Keratinocyte (primary cell): ENCODE results near the gene OTOGL. TPM values are rescaled to one million over a fixed set of nuclear protein-coding genes. Genes with fewer than 3 reads are reported as not detected.

Experiments used
- DNase-seq: peaks from one replicate; pipeline ENCODE4 v3.0.0-alpha.2; 2011; ENCODE audit warnings: low read depth, missing footprints, low spot score
- FAIRE-seq: peaks from 2 replicates; lab custom pipeline; 2011; peaks lifted over from hg19 to GRCh38; lab: Jason Lieb, UNC
- H2AFZ ChIP-seq: 2 replicates; pipeline ENCODE4 v1.6.0; 2012; ENCODE audit warnings: low read length, control low read depth, inconsistent platforms; ENCODE audit not compliant: control insufficient read depth
- H3K27ac ChIP-seq: 2 replicates; pipeline ENCODE4 v1.5.1; 2011; ENCODE audit warnings: low read length; ENCODE audit not compliant: control insufficient read depth, insufficient read depth
- H3K27me3 ChIP-seq: 3 replicates; pipeline ENCODE4 v1.6.0; 2011; ENCODE audit warnings: low read length; ENCODE audit not compliant: control insufficient read depth, insufficient read depth; ENCODE audit errors: extremely low read depth
- H3K36me3 ChIP-seq, 2 experiments: 2 replicates in 1 of 2; 3 replicates in 1 of 2; pipeline ENCODE4 v1.5.1; 2011; ENCODE audit warnings: low read length in 2 of 2, mild to moderate bottlenecking in 1 of 2; ENCODE audit not compliant: control insufficient read depth in 2 of 2, insufficient read depth in 2 of 2; ENCODE audit errors: extremely low read depth in 1 of 2
- H3K4me1 ChIP-seq: 3 replicates; pipeline ENCODE4 v1.5.1; 2011; ENCODE audit warnings: low read length; ENCODE audit not compliant: control insufficient read depth, insufficient read depth; ENCODE audit errors: extremely low read depth
- H3K4me2 ChIP-seq: 3 replicates; pipeline ENCODE4 v1.6.0; 2011; ENCODE audit warnings: low read depth, low read length; ENCODE audit not compliant: control insufficient read depth, insufficient read depth; ENCODE audit errors: extremely low read depth
- H3K4me3 ChIP-seq, 3 experiments: fragments of 200-600 bp in 1 of 3; sonication (generic) in 1 of 3; 2 replicates in 2 of 3; 3 replicates in 1 of 3; pipeline ENCODE4 v1.5.1; 2011 to 2016; ENCODE audit warnings: low read length in 3 of 3, mild to moderate bottlenecking in 3 of 3, control low read depth in 2 of 3, inconsistent platforms in 1 of 3, low read depth in 1 of 3, mixed read lengths in 1 of 3, mixed run types in 1 of 3, moderate library complexity in 1 of 3; ENCODE audit not compliant: control insufficient read depth in 2 of 3, insufficient read depth in 2 of 3; ENCODE audit errors: extremely low read depth in 1 of 3
- H3K79me2 ChIP-seq: 2 replicates; pipeline ENCODE4 v1.6.0; 2012; ENCODE audit warnings: low read length; ENCODE audit not compliant: control insufficient read depth, insufficient read depth
- H3K9ac ChIP-seq: 3 replicates; pipeline ENCODE4 v1.6.0; 2011; ENCODE audit warnings: low read length; ENCODE audit not compliant: control insufficient read depth, insufficient read depth; ENCODE audit errors: extremely low read depth
- H3K9me1 ChIP-seq: 3 replicates; pipeline ENCODE4 v1.6.0; 2011; ENCODE audit warnings: low read length; ENCODE audit not compliant: control insufficient read depth, insufficient read depth; ENCODE audit errors: extremely low read depth
- H3K9me3 ChIP-seq: 2 replicates; pipeline ENCODE4 v1.5.1; 2012; ENCODE audit warnings: low read depth, low read length; ENCODE audit not compliant: control insufficient read depth
- H4K20me1 ChIP-seq: 3 replicates; pipeline ENCODE4 v1.6.0; 2011; ENCODE audit warnings: low read length; ENCODE audit not compliant: control insufficient read depth, insufficient read depth; ENCODE audit errors: extremely low read depth
- CTCF ChIP-seq, 3 experiments: IDR thresholded peaks in 1 of 3; conservative IDR thresholded peaks in 1 of 3; optimal IDR thresholded peaks in 1 of 3; 2 replicates in 2 of 3; 3 replicates in 1 of 3; pipeline versions ENCODE3 to v1.5.1; 2011; ENCODE audit warnings: low read length in 3 of 3, mild to moderate bottlenecking in 3 of 3, moderate library complexity in 2 of 3, control low read depth in 1 of 3, inconsistent platforms in 1 of 3; ENCODE audit not compliant: insufficient read depth in 2 of 3; ENCODE audit errors: extremely low read depth in 1 of 3
- EZH2 ChIP-seq: IDR thresholded peaks from one replicate; pipeline ENCODE4 v1.6.1; 2012; ENCODE audit warnings: inconsistent platforms, mild to moderate bottlenecking, low read length, moderate library complexity
- dilution Hi-C: fragments of 300-500 bp; cut with MboI; formaldehyde crosslinking; loops from one replicate; pipeline ENCODE4 v1.7.0; 2020; ENCODE audit warnings: low sequenced_read_pairs; ENCODE audit not compliant: extremely low pct_ligation_motif_present
- polyA plus RNA-seq, 5 experiments: library from polyadenylated mRNA; depleted of rRNA in 3 of 5; stranded (reverse) in 3 of 5; stranded (forward) in 1 of 5; unstranded in 1 of 5; fragments of >200 nt; gene quantifications; 1 replicate in 1 of 5; 2 replicates in 3 of 5; 3 replicates in 1 of 5; pipeline versions ENCODE4 v1.2.1 to v1.2.3, GENCODE V29; 2011 to 2012; ENCODE audit warnings: missing spikeins in 2 of 5, low read depth in 1 of 5, low replicate concordance in 1 of 5

OTOGL gene
- polyA plus RNA-seq, 1 donor (not counting 4 experiments of a cell fraction or from before 2014, with no cell fraction given) = 0.08 TPM

DNA sequence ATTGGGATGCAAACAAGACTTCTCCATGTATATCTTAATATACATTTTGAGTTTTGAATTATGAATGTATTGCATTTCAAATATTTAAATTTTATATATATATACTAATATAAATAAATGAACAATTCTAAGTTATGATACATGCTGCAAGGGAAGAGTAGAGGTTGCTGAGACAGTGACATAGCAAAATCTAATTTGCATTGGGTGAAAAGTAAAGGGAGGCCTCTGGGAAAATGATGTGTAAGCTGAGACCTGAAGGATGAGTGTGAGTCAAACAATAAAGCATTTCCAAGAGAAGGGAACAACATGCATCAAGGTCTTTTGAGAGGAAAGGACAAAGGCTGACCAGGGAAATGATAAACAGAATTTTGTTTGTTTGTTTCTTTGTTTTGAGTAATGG, 281.8 kb downstream of the OTOGL start:
- no peak for TF ChIP-seq EZH2
- TF ChIP-seq CTCF (optimal IDR thresholded peaks at IDR 0.05 in 1 of 3, IDR thresholded peaks at IDR 0.05 in 1 of 3, conservative IDR thresholded peaks at IDR 0.05 in 1 of 3; ENCODE audit: extremely low read depth in 1 of 3, insufficient read depth in 2 of 3, low read length in 3 of 3) = no peak
- Histone ChIP-seq H3K36me3 (no peaks in the 10 kb centered on the region), H3K9me3 (no peaks in the 10 kb centered on the region), H4K20me1 (no peaks in the 10 kb centered on the region), H2AFZ (no peak overlapping the region), H3K9me1 (no peaks in the 10 kb centered on the region), H3K9ac (no peak overlapping the region), H3K27ac (no peak overlapping the region), H3K4me3 (no peak overlapping the region), H3K4me1 (no peaks in the 10 kb centered on the region), H3K79me2 (no peaks in the 10 kb centered on the region), H3K4me2 (no peak overlapping the region), H3K27me3 (no peaks in the 10 kb centered on the region)
- dilution Hi-C loops = no loop called here
- FAIRE-seq (no peak), DNase-seq (no peak)

GRCh38 chr12:80382254-80382653, 282.9 kb downstream of the OTOGL start:
- H4K20me1 ChIP-seq = no peaks in the 10 kb centered on the region
- no peak for DNase-seq

More at GRCh38 chr12:80382254-80382653, 282.9 kb downstream of the OTOGL start:
- FAIRE-seq = no peak
- H3K4me1 ChIP-seq = no peaks in the 10 kb centered on the region
- H3K4me2 ChIP-seq = no peak overlapping the region
- no peak overlapping the region for H3K9ac ChIP-seq
- no peak overlapping the region for H2AFZ ChIP-seq
- H3K79me2 ChIP-seq = no peaks in the 10 kb centered on the region
- TF ChIP-seq CTCF (optimal IDR thresholded peaks at IDR 0.05 in 1 of 3, IDR thresholded peaks at IDR 0.05 in 1 of 3, conservative IDR thresholded peaks at IDR 0.05 in 1 of 3; ENCODE audit: extremely low read depth in 1 of 3, insufficient read depth in 2 of 3, low read length in 3 of 3) (no peak), EZH2 (no peak)
- no peaks in the 10 kb centered on the region for H3K36me3 ChIP-seq
- H3K9me3 ChIP-seq = no peaks in the 10 kb centered on the region
- no peaks in the 10 kb centered on the region for H3K9me1 ChIP-seq
- H3K27me3 ChIP-seq = no peaks in the 10 kb centered on the region
- no peak overlapping the region for H3K4me3 ChIP-seq
- dilution Hi-C loops = no loop called here
- H3K27ac ChIP-seq = no peak overlapping the region
